B cell (primary cell): ENCODE measurements around the gene MUC4. TPM values are rescaled to one million over a fixed set of nuclear protein-coding genes. Genes with fewer than 3 reads are reported as not detected.

Source experiments
- ATAC-seq: fragments of 200-7000 bp; cut with Tn5 transposase; one replicate; pipeline ENCODE4 v1.10.0; 2021; ENCODE audit warnings: low read depth, mild to moderate bottlenecking, moderate number of reproducible peaks, moderate library complexity
- CTCF ChIA-PET: fragments of 350-600 bp; sonication (Branson Sonifier 250); formaldehyde crosslinking; loops from one replicate; lab custom pipeline; 2021; ENCODE audit warnings: antibody characterized with exemption, inconsistent platforms; lab: Charles Lee
- POLR2A ChIA-PET: fragments of 350-600 bp; sonication (Branson Sonifier 250); formaldehyde crosslinking; loops from one replicate; lab custom pipeline; 2021; ENCODE audit warnings: antibody characterized with exemption; lab: Charles Lee
- DNase-seq: peaks from one replicate; pipeline ENCODE4 v3.0.0; 2013
- H2AFZ ChIP-seq: 2 replicates; pipeline ENCODE4 v1.6.1; 2012; ENCODE audit warnings: mild to moderate bottlenecking, low read depth, low read length; ENCODE audit not compliant: insufficient read depth, poor library complexity, severe bottlenecking
- H3K27ac ChIP-seq, 2 donors: 1 replicate in 1 of 2; 2 replicates in 1 of 2; pipeline ENCODE4 v1.5.1; 2012 to 2013; ENCODE audit warnings: low read length in 2 of 2, mild to moderate bottlenecking in 2 of 2, moderate library complexity in 1 of 2
- H3K27me3 ChIP-seq, 4 experiments: fragments of 200-600 bp in 1 of 4; sonication (generic) in 1 of 4; replicated peaks in 1 of 4; 1 replicate in 2 of 4; 2 replicates in 2 of 4; pipeline versions ENCODE4 v1.6.1 to v1.7.0; 2013 to 2016; ENCODE audit warnings: low read length in 3 of 4, mild to moderate bottlenecking in 2 of 4, mixed read lengths in 1 of 4, moderate library complexity in 1 of 4; ENCODE audit not compliant: insufficient read depth in 4 of 4, control insufficient read depth in 3 of 4; ENCODE audit errors: control extremely low read depth in 1 of 4
- H3K36me3 ChIP-seq, 2 experiments: replicated peaks in 1 of 2; 1 replicate in 1 of 2; 2 replicates in 1 of 2; pipeline versions ENCODE4 v1.6.1 to v1.7.1; 2013; ENCODE audit warnings: low read length in 1 of 2; ENCODE audit not compliant: insufficient read depth in 2 of 2, control insufficient read depth in 1 of 2; ENCODE audit errors: control extremely low read depth in 1 of 2, extremely low read depth in 1 of 2
- H3K4me1 ChIP-seq, 2 donors: fragments of 200-600 bp in 1 of 2; sonication (generic) in 1 of 2; 1 replicate in 1 of 2; 2 replicates in 1 of 2; pipeline versions ENCODE4 v1.5.1 to v1.6.1; 2013 to 2017; ENCODE audit warnings: low read length in 2 of 2; ENCODE audit not compliant: control insufficient read depth in 2 of 2, insufficient read depth in 2 of 2
- H3K4me2 ChIP-seq: replicated peaks from 2 replicates; pipeline ENCODE3; 2012; ENCODE audit warnings: mild to moderate bottlenecking, low read depth, low read length; ENCODE audit not compliant: poor library complexity, severe bottlenecking
- H3K4me3 ChIP-seq, 5 experiments: fragments of 200-600 bp in 1 of 5; sonication (generic) in 1 of 5; 1 replicate in 3 of 5; 2 replicates in 2 of 5; pipeline versions ENCODE4 v1.5.1 to v1.7.0; 2011 to 2016; ENCODE audit warnings: low read length in 4 of 5, mild to moderate bottlenecking in 4 of 5, low read depth in 2 of 5, control low read depth in 1 of 5, moderate library complexity in 1 of 5; ENCODE audit not compliant: insufficient read depth in 1 of 5; ENCODE audit errors: control extremely low read depth in 1 of 5, extremely low read depth in 1 of 5
- H3K79me2 ChIP-seq: fragments of 200-600 bp; sonication (generic); one replicate; pipeline ENCODE4 v1.6.0; 2016; ENCODE audit warnings: low read length; ENCODE audit not compliant: control insufficient read depth, insufficient read depth
- H3K9ac ChIP-seq: fragments of 200-600 bp; sonication (generic); 2 replicates; pipeline ENCODE4 v1.6.1; 2017; ENCODE audit warnings: mild to moderate bottlenecking, low read length, moderate library complexity
- H3K9me3 ChIP-seq, 3 donors: one replicate each; pipeline versions ENCODE4 v1.6.1 to v1.7.1; 2013; ENCODE audit warnings: low read length in 2 of 3; ENCODE audit not compliant: control insufficient read depth in 2 of 3, insufficient read depth in 1 of 3; ENCODE audit errors: control extremely low read depth in 1 of 3
- H4K20me1 ChIP-seq: 2 replicates; pipeline ENCODE4 v1.6.0; 2012; ENCODE audit warnings: mild to moderate bottlenecking, low read length; ENCODE audit not compliant: insufficient read depth, control insufficient read depth, poor library complexity, severe bottlenecking
- H3K27ac Mint-ChIP-seq: one replicate; pipeline ENCODE4 v1.8.0; 2021; ENCODE audit warnings: mixed read lengths
- H3K27me3 Mint-ChIP-seq: one replicate; pipeline ENCODE4 v1.8.0; 2021; ENCODE audit warnings: mixed read lengths
- H3K4me1 Mint-ChIP-seq: one replicate; pipeline ENCODE4 v1.8.0; 2021; ENCODE audit warnings: mixed read lengths
- H3K4me3 Mint-ChIP-seq: one replicate; pipeline ENCODE4 v1.8.0; 2021; ENCODE audit warnings: mixed read lengths
- H3K9me3 Mint-ChIP-seq: one replicate; pipeline ENCODE4 v1.8.0; 2022; ENCODE audit warnings: mixed read lengths; ENCODE audit not compliant: insufficient read depth
- EZH2 ChIP-seq: IDR thresholded peaks from 2 replicates; pipeline ENCODE4 v1.6.1; 2012; ENCODE audit warnings: borderline replicate concordance, low read depth, mild to moderate bottlenecking, moderate library complexity, low read length; ENCODE audit not compliant: insufficient read depth, poor library complexity, severe bottlenecking
- WGBS: methylation state at CpG from one replicate; pipeline ENCODE4 v1.1.5; 2013; ENCODE audit warnings: missing lambda C conversion rate; ENCODE audit not compliant: insufficient coverage; 5-methylcytosine and 5-hydroxymethylcytosine counted together
- intact Hi-C: fragments of 100-400 bp; cut with micrococcal nuclease; formaldehyde crosslinking; loops from one replicate; pipeline ENCODE4 v1.10.0; 2022
- polyA plus RNA-seq: library from polyadenylated mRNA; depleted of rRNA; stranded (reverse); fragments of >200 nt; gene quantifications from 2 replicates; pipeline ENCODE4 v1.2.3, GENCODE V29; 2012
- total RNA-seq, 2 donors: library from RNA; stranded (reverse); fragments of 120-200 nt in 1 of 2; gene quantifications; 1 replicate in 1 of 2; 2 replicates in 1 of 2; pipeline versions ENCODE4 v1.2.3 to v1.2.4, GENCODE V29; 2013 to 2022
- TF ChIP-seq, protein P1 (sequence below): fragments of 200-600 bp; IDR thresholded peaks from one replicate; pipeline ENCODE4 v1.8.0; 2022; ENCODE audit warnings: antibody characterized with exemption, mild to moderate bottlenecking

The MUC4 gene
- total and polyA plus RNA-seq, 2 donors (not counting 1 experiment from before 2014, with no cell fraction given), result 0.22 to 1.2 TPM

DNA sequence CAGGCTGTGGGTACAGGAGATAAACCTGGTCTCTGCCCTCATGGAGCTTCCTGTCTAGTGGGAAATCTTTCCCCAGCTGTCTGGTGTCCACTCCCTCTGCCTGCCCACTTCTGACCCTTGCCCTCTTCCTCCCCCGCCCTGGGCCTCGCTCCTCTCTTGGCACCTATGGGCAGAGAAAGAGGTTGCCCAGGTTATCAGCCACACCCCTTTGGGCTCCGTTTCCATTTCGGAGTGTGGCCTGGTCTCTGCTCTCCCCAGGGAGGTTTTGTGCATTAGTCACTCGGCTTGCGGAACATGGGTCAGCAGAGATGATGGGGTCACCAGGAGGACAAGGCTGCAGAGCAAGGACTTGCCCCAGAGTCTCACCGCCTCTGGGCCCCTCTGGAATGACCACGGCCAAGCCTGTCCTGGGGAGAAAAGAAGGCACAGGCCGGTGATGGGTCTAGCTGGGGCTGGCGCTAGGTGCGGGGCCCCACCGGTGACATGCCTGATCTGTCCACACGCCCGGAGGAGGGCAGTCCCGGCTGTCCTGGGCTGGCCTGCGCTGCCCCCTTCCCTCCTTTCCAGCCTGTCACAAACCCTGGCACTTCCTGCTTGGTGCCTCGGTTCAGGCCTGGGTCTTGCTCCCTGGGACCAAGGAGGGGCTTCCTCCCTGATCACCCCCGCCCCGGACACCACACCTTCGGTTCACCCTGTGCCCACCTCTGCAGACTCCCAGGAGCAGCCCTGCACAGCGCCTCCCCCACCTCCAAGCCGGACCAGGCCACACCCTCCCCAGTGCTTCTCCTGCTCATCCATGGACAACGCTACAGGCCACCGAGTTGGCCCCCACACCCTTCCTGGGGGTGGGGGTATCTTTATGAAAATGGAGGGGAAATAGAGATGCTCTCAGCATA, 35.6 kb upstream of the MUC4 start:
- WGBS, result 95% methylated on average over 16 of the region's 24 CpGs
- no peak overlapping the region for H3K4me2 ChIP-seq
- no peak for ATAC-seq
- TF ChIP-seq, protein P1, sequence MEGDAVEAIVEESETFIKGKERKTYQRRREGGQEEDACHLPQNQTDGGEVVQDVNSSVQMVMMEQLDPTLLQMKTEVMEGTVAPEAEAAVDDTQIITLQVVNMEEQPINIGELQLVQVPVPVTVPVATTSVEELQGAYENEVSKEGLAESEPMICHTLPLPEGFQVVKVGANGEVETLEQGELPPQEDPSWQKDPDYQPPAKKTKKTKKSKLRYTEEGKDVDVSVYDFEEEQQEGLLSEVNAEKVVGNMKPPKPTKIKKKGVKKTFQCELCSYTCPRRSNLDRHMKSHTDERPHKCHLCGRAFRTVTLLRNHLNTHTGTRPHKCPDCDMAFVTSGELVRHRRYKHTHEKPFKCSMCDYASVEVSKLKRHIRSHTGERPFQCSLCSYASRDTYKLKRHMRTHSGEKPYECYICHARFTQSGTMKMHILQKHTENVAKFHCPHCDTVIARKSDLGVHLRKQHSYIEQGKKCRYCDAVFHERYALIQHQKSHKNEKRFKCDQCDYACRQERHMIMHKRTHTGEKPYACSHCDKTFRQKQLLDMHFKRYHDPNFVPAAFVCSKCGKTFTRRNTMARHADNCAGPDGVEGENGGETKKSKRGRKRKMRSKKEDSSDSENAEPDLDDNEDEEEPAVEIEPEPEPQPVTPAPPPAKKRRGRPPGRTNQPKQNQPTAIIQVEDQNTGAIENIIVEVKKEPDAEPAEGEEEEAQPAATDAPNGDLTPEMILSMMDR, result no peak
- TF ChIP-seq EZH2, result no peak
- no peak overlapping the region for H3K27ac Mint-ChIP-seq
- H4K20me1 ChIP-seq, result no peaks in the 10 kb centered on the region
- POLR2A ChIA-PET, result no interaction called here
- no peaks in the 10 kb centered on the region for H3K36me3 ChIP-seq
- peaks cover 7% of the 10 kb centered on the region for H3K4me1 Mint-ChIP-seq
- no peak for DNase-seq
- no peaks in the 10 kb centered on the region for H3K9me3 ChIP-seq
- CTCF ChIA-PET, result no interaction called here
- H3K27ac ChIP-seq, result no peak overlapping the region
- intact Hi-C loops, result no loop called here
- no peak overlapping the region for H2AFZ ChIP-seq
- no peak overlapping the region for H3K4me3 Mint-ChIP-seq
- no peak overlapping the region for H3K4me3 ChIP-seq
- no peaks in the 10 kb centered on the region for H3K27me3 ChIP-seq
- peaks cover 4 to 8% of the 10 kb centered on the region in 2 donors for H3K4me1 ChIP-seq
- H3K9me3 Mint-ChIP-seq, result no peaks in the 10 kb centered on the region
- H3K9ac ChIP-seq, result no peak overlapping the region
- no peaks in the 10 kb centered on the region for H3K79me2 ChIP-seq
- peaks cover 22% of the 10 kb centered on the region for H3K27me3 Mint-ChIP-seq

DNA sequence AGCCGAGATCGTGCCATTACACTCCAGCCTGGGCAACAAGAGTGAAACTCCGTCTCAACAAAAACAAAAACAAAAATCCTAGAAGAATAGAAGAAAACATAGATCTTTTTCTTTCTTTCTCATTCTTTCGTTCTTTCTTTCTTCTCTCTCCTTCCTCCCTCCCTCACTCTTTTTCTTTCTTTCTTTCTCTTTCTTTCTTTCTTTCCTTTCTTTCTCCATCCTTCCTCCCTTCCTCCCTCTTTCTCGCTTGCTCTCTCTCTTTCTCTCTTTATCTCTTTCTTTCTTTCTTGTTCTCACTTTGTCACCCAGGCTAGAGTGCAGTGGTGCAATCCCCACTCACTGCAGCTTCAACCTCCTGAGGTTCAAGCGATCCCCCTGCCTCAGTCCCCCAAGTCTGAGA, 33.8 kb upstream of the MUC4 start:
- Histone ChIP-seq H2AFZ (no peak overlapping the region), H4K20me1 (no peaks in the 10 kb centered on the region), H3K27me3 (no peaks in the 10 kb centered on the region), H3K4me2 (no peak overlapping the region), H3K9ac (no peak overlapping the region), H3K4me3 (no peak overlapping the region), H3K27ac (no peak overlapping the region), H3K9me3 (no peaks in the 10 kb centered on the region), H3K79me2 (no peaks in the 10 kb centered on the region), H3K4me1 (no peaks in the 10 kb centered on the region), H3K36me3 (no peaks in the 10 kb centered on the region)
- CTCF ChIA-PET, result no interaction called here
- intact Hi-C loops, result no loop called here
- TF ChIP-seq EZH2, result no peak
- TF ChIP-seq, protein P1, result no peak
- POLR2A ChIA-PET, result no interaction called here
- no peaks in the 10 kb centered on the region for H3K4me1 Mint-ChIP-seq
- no peak overlapping the region for H3K27ac Mint-ChIP-seq
- no peak for DNase-seq
- no peak for ATAC-seq
- H3K4me3 Mint-ChIP-seq, result no peak overlapping the region
- H3K27me3 Mint-ChIP-seq, result peaks cover 11% of the 10 kb centered on the region
- H3K9me3 Mint-ChIP-seq, result no peaks in the 10 kb centered on the region
- WGBS, result 82% methylated on average over 3 of the region's 6 CpGs
